Testis (tissue), 2 donors: Measurements from ENCODE around the gene LDLRAD4.

Experiments used
- CTCF ChIP-seq, 3 experiments: fragments of 450-650 bp in 2 of 3; fragments of 200-600 bp in 1 of 3; sonication (generic) in 1 of 3; IDR thresholded peaks; one replicate each; pipeline ENCODE4 v1.5.1; 2016 to 2019; ENCODE audit warnings: antibody characterized with exemption in 3 of 3, mild to moderate bottlenecking in 2 of 3, moderate library complexity in 1 of 3
- POLR2A ChIP-seq: fragments of 450-650 bp; IDR thresholded peaks from one replicate; pipeline ENCODE4 v1.6.1; 2017; ENCODE audit warnings: antibody characterized with exemption, mild to moderate bottlenecking, moderate library complexity

- TF ChIP-seq CTCF (IDR thresholded peaks at IDR 0.05), result no peak
- TF ChIP-seq POLR2A, result no peak
Measured at GRCh38 chr18:13700153-13700552, 481.6 kb downstream of the LDLRAD4 start.
